ENCODE results near the gene MCF2L. TPM values are rescaled to one million over a fixed set of nuclear protein-coding genes. Genes with fewer than 3 reads are reported as not detected.

The MCF2L gene
- total and polyA plus RNA-seq, 10 of the 15 experiments (the other 5 are each of a cell fraction or from before 2014, with no cell fraction given) = 0.06 to 1.1 (median 0.21) TPM; not detected in 2

GRCh38 chr13:113059891-113060290 lies 90.9 kb downstream of the MCF2L start:
- RAD21 ChIA-PET (ENCODE audit: unreplicated experiment) = no interaction called here
- POLR2A ChIA-PET = no interaction called here
- SMC1A ChIA-PET (ENCODE audit: uncharacterized antibody, unreplicated experiment) = no interaction called here
- in situ Hi-C loops (cut with MboI) (no loop called here), intact Hi-C loops (cut with micrococcal nuclease; ENCODE audit: unreplicated experiment) (no loop called here)
- CTCF ChIA-PET = no interaction called here
- 49% methylated on average over 15 of the region's 15 CpGs for WGBS (ENCODE audit: insufficient coverage, insufficient replicate concordance, low lambda C conversion rate, missing lambda C conversion rate)
- no peak overlapping the region for H2AFZ ChIP-seq (ENCODE audit: control insufficient read depth, low read depth, low read length)
- H3K79me2 ChIP-seq (ENCODE audit: control insufficient read depth, insufficient read depth, low read length) = no peaks in the 10 kb centered on the region
- FAIRE-seq (no peak), ATAC-seq (no peak), DNase-seq (ENCODE audit: low read depth, low spot score) (no peak)
- H4K20me1 ChIP-seq (ENCODE audit: control insufficient read depth, insufficient read depth) = no peaks in the 10 kb centered on the region
- no peak overlapping the region for H3K4me3 ChIP-seq
- no peaks in the 10 kb centered on the region for H3K36me3 ChIP-seq (ENCODE audit: control insufficient read depth in 2 of 2, insufficient read depth in 2 of 2, low read length in 1 of 2)
- no TSS peak for BruUV-seq (replicated peaks)
- H3K9ac ChIP-seq (ENCODE audit: control insufficient read depth, insufficient read depth, low read length) = no peak overlapping the region
- no peak overlapping the region for H3K27ac ChIP-seq (ENCODE audit: control insufficient read depth, insufficient read depth)
- no peaks in the 10 kb centered on the region for H3K27me3 ChIP-seq (replicated peaks in 1 of 2; ENCODE audit: control insufficient read depth in 2 of 2, insufficient read depth in 2 of 2, low read length in 1 of 2)
- no peaks in the 10 kb centered on the region for H3K4me1 ChIP-seq (ENCODE audit: control insufficient read depth, insufficient read depth, low read length)
- TF ChIP-seq ZBED1 (IDR thresholded peaks at IDR 0.05; ENCODE audit: borderline replicate concordance) (no peak), CBX3 (IDR thresholded peaks at IDR 0.05; ENCODE audit: borderline replicate concordance, low read depth) (no peak), STAT1 (conservative IDR thresholded peaks at IDR 0.05) (no peak)
- peaks cover 2% of the 10 kb centered on the region; the same call in 1 of the 3 replicates for H3K9me3 ChIP-seq (replicated peaks; ENCODE audit: control insufficient read depth, insufficient read depth, low read length)
- no peak overlapping the region for H3K4me2 ChIP-seq (ENCODE audit: control insufficient read depth, insufficient read depth)

- H3K36me3 ChIP-seq (ENCODE audit: control insufficient read depth in 2 of 2, insufficient read depth in 2 of 2, low read length in 1 of 2) = no peaks in the 10 kb centered on the region
- no peaks in the 10 kb centered on the region for H3K27me3 ChIP-seq (replicated peaks in 1 of 2; ENCODE audit: control insufficient read depth in 2 of 2, insufficient read depth in 2 of 2, low read length in 1 of 2)
- no peak for DNase-seq (ENCODE audit: low read depth, low spot score)
- RAD21 ChIA-PET (ENCODE audit: unreplicated experiment) = no interaction called here
- no peak for ATAC-seq
- H3K4me1 ChIP-seq (ENCODE audit: control insufficient read depth, insufficient read depth, low read length) = no peaks in the 10 kb centered on the region
- FAIRE-seq = no peak
- H3K27ac ChIP-seq (ENCODE audit: control insufficient read depth, insufficient read depth) = no peak overlapping the region
- CTCF ChIA-PET = no interaction called here
- POLR2A ChIA-PET = no interaction called here
- no peak overlapping the region for H3K9ac ChIP-seq (ENCODE audit: control insufficient read depth, insufficient read depth, low read length)
- no peak overlapping the region for H3K4me2 ChIP-seq (ENCODE audit: control insufficient read depth, insufficient read depth)
- H3K9me3 ChIP-seq (replicated peaks; ENCODE audit: control insufficient read depth, insufficient read depth, low read length) = peaks cover 2% of the 10 kb centered on the region; the same call in 1 of the 3 replicates
- H3K4me3 ChIP-seq = no peak overlapping the region
- H2AFZ ChIP-seq (ENCODE audit: control insufficient read depth, low read depth, low read length) = no peak overlapping the region
- SMC1A ChIA-PET (ENCODE audit: uncharacterized antibody, unreplicated experiment) = no interaction called here
- no peaks in the 10 kb centered on the region for H4K20me1 ChIP-seq (ENCODE audit: control insufficient read depth, insufficient read depth)
- H3K79me2 ChIP-seq (ENCODE audit: control insufficient read depth, insufficient read depth, low read length) = no peaks in the 10 kb centered on the region
- BruUV-seq (replicated peaks) = no TSS peak
- intact Hi-C loops (cut with micrococcal nuclease; ENCODE audit: unreplicated experiment) (no loop called here), in situ Hi-C loops (cut with MboI) (no loop called here)
- WGBS (ENCODE audit: insufficient coverage, insufficient replicate concordance, low lambda C conversion rate, missing lambda C conversion rate) = 68% methylated on average over 27 of the region's 34 CpGs
- TF ChIP-seq MAX (IDR thresholded peaks at IDR 0.05; ENCODE audit: low read depth, low read length) = no peak
- no peak for TF ChIP-seq DPF2 (IDR thresholded peaks at IDR 0.05)
- TF ChIP-seq USF1 (IDR thresholded peaks at IDR 0.05; ENCODE audit: borderline replicate concordance, extremely low read length, insufficient read depth, low read depth, low read length) = no peak
- TF ChIP-seq ZSCAN29 (IDR thresholded peaks at IDR 0.05) = no peak
- no peak for TF ChIP-seq SREBF1 (IDR thresholded peaks at IDR 0.05; ENCODE audit: low read length)
- TF ChIP-seq SMAD1 (IDR thresholded peaks at IDR 0.05; ENCODE audit: low read depth, partially characterized antibody) = no peak
- no peak for TF ChIP-seq POLR2A (IDR thresholded peaks at IDR 0.05; ENCODE audit: low read depth, low read length)
- no peak for TF ChIP-seq NKRF (conservative IDR thresholded peaks at IDR 0.05)
- no peak for TF ChIP-seq NFIC (IDR thresholded peaks at IDR 0.05; ENCODE audit: low read depth, low read length)
- no peak for TF ChIP-seq POU2F2 (IDR thresholded peaks at IDR 0.05; ENCODE audit: borderline replicate concordance, low read depth, low read length)
- no peak for TF ChIP-seq PML (IDR thresholded peaks at IDR 0.05; ENCODE audit: low read length)
Measured at GRCh38 chr13:113060557-113061270, 91.7 kb downstream of the MCF2L start.
